Colonic mucosa (tissue), 4 donors: ENCODE data around the gene AKR1C3. TPM values are rescaled to one million over a fixed set of nuclear protein-coding genes. Genes with fewer than 3 reads are reported as not detected.

ENCODE experiments used
- DNase-seq: peaks from one replicate; pipeline ENCODE4 v3.0.0-alpha.2; 2020
- H3K27ac ChIP-seq: fragments of 200-600 bp; one replicate; pipeline ENCODE4 v1.8.0; 2021
- H3K27me3 ChIP-seq: fragments of 200-600 bp; one replicate; pipeline ENCODE4 v1.8.0; 2021
- H3K36me3 ChIP-seq: fragments of 200-600 bp; one replicate; pipeline ENCODE4 v1.8.0; 2021
- H3K4me1 ChIP-seq: fragments of 200-600 bp; one replicate; pipeline ENCODE4 v1.8.0; 2021; ENCODE audit warnings: mild to moderate bottlenecking
- H3K4me3 ChIP-seq: fragments of 200-600 bp; one replicate; pipeline ENCODE4 v1.8.0; 2021
- H3K9ac ChIP-seq, 2 donors: one replicate each; pipeline ENCODE4 v1.7.0; 2013; ENCODE audit warnings: control low read depth in 2 of 2, low read depth in 2 of 2, low read length in 2 of 2
- H3K9me3 ChIP-seq: fragments of 200-600 bp; one replicate; pipeline ENCODE4 v1.8.0; 2021
- intact Hi-C: fragments of 100-400 bp; cut with DNase I; formaldehyde crosslinking; loops from one replicate; pipeline ENCODE4 v1.14.1; 2022
- total RNA-seq, 2 donors: library from RNA; stranded (reverse); fragmentation: NEBNext Ultra II Directional in 1 of 2; extraction: Animal tissue kit (Norgen Biotek cat#: 25700) in 1 of 2; gene quantifications; one replicate each; pipeline ENCODE4 v1.2.1, GENCODE V29; 2021
- TF ChIP-seq, protein P1 (sequence below): fragments of 200-600 bp; IDR thresholded peaks from one replicate; pipeline ENCODE4 v1.8.0; 2022; ENCODE audit warnings: antibody characterized with exemption, mild to moderate bottlenecking
- donor health status: healthy.
- donor health status: DM: no; HTN: no; CAD: no.
- donor health status: DM: no; HTN: no; CAD: no.

Gene AKR1C3
- total RNA-seq, 2 donors from 2014 or later = 75.6 to 257 TPM

DNA sequence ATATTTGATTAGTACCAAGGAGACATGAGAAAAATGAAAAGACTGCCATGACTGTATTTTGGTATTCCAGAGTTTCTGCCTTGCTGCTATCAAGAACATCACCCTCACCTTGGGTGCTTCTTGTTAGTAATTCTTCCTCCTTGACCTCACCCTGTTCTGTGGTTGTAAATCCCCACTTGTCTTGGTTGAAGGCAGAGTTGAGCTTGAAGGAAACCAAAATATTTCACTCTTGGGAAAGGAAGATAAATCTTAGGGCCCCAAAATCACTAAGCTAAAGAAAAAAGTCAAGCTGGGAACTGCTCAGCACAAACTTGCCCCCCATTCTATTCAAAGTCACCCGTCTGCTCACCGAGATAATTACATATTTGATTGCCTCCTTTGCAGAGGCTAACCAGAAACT is 20.6 kb upstream of the AKR1C3 start:
- Histone ChIP-seq H3K9me3 (no peaks in the 10 kb centered on the region), H3K4me3 (no peak overlapping the region), H3K9ac (no peak overlapping the region), H3K4me1 (peaks cover 5% of the 10 kb centered on the region), H3K27me3 (no peaks in the 10 kb centered on the region), H3K27ac (no peak overlapping the region), H3K36me3 (no peaks in the 10 kb centered on the region)
- no peak for DNase-seq
- TF ChIP-seq, protein P1, sequence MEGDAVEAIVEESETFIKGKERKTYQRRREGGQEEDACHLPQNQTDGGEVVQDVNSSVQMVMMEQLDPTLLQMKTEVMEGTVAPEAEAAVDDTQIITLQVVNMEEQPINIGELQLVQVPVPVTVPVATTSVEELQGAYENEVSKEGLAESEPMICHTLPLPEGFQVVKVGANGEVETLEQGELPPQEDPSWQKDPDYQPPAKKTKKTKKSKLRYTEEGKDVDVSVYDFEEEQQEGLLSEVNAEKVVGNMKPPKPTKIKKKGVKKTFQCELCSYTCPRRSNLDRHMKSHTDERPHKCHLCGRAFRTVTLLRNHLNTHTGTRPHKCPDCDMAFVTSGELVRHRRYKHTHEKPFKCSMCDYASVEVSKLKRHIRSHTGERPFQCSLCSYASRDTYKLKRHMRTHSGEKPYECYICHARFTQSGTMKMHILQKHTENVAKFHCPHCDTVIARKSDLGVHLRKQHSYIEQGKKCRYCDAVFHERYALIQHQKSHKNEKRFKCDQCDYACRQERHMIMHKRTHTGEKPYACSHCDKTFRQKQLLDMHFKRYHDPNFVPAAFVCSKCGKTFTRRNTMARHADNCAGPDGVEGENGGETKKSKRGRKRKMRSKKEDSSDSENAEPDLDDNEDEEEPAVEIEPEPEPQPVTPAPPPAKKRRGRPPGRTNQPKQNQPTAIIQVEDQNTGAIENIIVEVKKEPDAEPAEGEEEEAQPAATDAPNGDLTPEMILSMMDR = no peak
- intact Hi-C loops = no loop called here

DNA sequence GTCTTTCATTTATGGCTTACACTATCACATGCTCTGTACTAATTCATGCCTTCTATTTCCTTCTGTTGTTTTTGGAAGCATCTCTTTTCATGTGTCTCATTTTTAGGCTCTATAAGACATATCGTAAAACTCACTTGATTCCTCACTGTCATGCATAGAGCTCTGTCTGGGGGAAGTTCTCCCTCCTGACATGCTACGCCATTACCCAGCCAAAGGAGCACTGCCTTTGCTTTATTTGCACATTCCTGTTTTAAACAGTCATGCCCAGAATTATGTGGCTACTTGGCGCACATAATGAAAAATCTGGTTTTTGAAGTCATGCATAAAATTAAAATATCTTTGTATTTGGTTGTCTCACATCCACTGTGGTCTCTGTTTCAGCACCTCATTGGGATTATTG is 17.6 kb upstream of the AKR1C3 start:
- Histone ChIP-seq H3K9me3 (no peaks in the 10 kb centered on the region), H3K9ac (no peak overlapping the region), H3K27me3 (no peaks in the 10 kb centered on the region), H3K4me1 (peaks cover 5% of the 10 kb centered on the region), H3K36me3 (no peaks in the 10 kb centered on the region), H3K4me3 (no peak overlapping the region), H3K27ac (no peak overlapping the region)
- intact Hi-C loops = no loop called here
- TF ChIP-seq, protein P1 = no peak
- no peak for DNase-seq

DNA sequence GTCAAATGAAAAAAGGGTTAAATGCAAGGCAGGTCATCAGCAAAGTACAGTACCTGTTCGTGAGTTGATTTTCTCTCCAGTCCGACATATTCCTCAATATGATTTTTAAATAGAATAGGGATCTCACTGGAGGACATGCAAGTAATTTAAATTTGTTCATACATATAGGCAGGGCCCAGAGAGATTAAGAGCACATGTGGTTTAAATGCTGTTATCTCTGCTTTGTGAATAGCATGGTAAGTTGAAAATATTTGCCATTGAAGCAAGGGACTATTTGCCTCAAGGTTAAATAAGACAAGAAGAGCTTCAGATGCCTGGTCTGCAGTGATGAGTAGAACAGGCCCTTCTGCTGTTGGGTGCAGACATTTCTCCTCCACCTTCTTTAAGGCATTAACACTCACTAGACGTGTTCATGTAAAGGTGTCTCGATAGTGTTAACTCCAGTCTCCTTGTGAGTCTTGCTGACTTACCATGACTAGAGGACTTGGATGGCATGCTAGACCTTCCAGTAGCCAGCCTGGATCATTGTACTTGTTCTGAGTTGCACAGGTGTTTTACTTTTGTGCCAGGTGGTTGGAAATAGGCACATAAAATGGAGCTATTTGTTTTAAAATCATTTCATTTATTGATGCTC is 15.6 kb upstream of the AKR1C3 start:
- no peak overlapping the region for H3K4me3 ChIP-seq
- no peak overlapping the region for H3K27ac ChIP-seq
- intact Hi-C loops = no loop called here
- H3K4me1 ChIP-seq = no peaks in the 10 kb centered on the region
- TF ChIP-seq, protein P1 = no peak
- no peaks in the 10 kb centered on the region for H3K9me3 ChIP-seq
- no peak overlapping the region for H3K9ac ChIP-seq
- H3K27me3 ChIP-seq = no peaks in the 10 kb centered on the region
- H3K36me3 ChIP-seq = no peaks in the 10 kb centered on the region
- DNase-seq = no peak

DNA sequence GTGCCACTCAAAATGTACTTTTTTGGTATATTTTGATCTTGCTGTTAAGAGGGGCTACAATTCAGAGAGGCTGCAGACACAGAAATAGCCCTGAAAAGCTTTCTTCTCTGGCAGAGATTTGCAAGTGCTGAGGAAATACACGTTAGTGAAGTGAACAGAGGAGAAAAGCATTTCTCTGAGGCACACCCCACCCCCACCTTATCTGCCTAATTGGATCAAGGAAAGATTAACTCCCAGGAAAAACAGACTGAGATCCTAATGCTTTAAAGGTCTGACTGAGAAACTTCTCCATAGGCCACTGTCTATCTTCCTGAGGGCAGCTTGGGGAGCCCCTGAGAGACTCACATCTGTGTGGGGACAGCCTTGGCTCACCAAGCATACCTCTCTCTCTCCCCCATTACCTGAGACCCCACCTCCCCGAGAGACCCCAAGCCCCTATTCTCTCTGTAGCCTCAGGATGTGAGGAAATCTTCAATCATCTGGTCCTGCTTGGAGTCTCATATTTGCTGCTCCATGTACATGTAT is 14.8 kb upstream of the AKR1C3 start:
- no peaks in the 10 kb centered on the region for H3K9me3 ChIP-seq
- H3K27me3 ChIP-seq = no peaks in the 10 kb centered on the region
- no peaks in the 10 kb centered on the region for H3K36me3 ChIP-seq
- TF ChIP-seq, protein P1 = no peak
- intact Hi-C loops = no loop called here
- H3K4me3 ChIP-seq = no peak overlapping the region
- no peak overlapping the region for H3K27ac ChIP-seq
- H3K4me1 ChIP-seq = no peaks in the 10 kb centered on the region
- no peak for DNase-seq
- no peak overlapping the region for H3K9ac ChIP-seq

DNA sequence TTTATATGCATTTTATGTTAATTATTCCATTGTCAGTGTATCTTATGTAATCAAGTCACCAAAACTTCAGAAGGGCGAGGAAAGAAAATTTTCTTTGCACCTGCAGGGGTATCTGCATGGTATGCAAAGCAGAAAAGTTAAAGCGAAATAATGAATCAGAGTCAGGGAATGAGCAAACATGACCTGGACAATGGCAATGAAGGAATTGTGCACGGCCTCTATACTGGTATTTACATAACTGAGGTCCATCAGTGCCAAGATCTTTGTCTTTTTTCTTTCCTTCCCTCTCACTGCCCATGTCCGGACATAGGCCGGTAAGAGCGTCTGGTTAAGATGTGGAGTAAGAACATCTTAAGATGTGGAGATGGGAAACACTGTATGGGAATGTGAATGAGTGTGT is 14.4 kb upstream of the AKR1C3 start:
- Histone ChIP-seq H3K27ac (no peak overlapping the region), H3K36me3 (no peaks in the 10 kb centered on the region), H3K27me3 (no peaks in the 10 kb centered on the region), H3K9ac (no peak overlapping the region), H3K4me1 (no peaks in the 10 kb centered on the region), H3K9me3 (no peaks in the 10 kb centered on the region), H3K4me3 (no peak overlapping the region)
- TF ChIP-seq, protein P1 = no peak
- intact Hi-C loops = no loop called here
- no peak for DNase-seq
